K562 (cell line): ENCODE data around the gene ZNF805. TPM values are rescaled to one million over a fixed set of nuclear protein-coding genes. Genes with fewer than 3 reads are reported as not detected.
A peak's percentile ranks its signal among the peaks of the same experiment; 100 is the strongest.

Experiments used
- E2F1 ChIP-seq: sonication (generic); formaldehyde crosslinking; IDR thresholded peaks from 2 replicates; pipeline ENCODE4 v1.8.1; 2023; ENCODE audit warnings: mild to moderate bottlenecking, missing genetic modification reagents, moderate library complexity
- ELF1 ChIP-seq: fragments of 200-800 bp; sonication (Bioruptor generic); IDR thresholded peaks from 2 replicates; pipeline ENCODE4 v1.6.1; 2016; ENCODE audit warnings: missing genetic modification characterization, missing compliant biosample characterization
- FOXK2 ChIP-seq, 2 experiments: fragments of 450-650 bp; IDR thresholded peaks in 1 of 2; conservative IDR thresholded peaks in 1 of 2; 2 replicates each; pipeline ENCODE4 v1.6.1; 2016; ENCODE audit warnings: low read depth in 2 of 2, mild to moderate bottlenecking in 1 of 2
- FOXM1 ChIP-seq, 2 experiments: fragments of 450-650 bp in 1 of 2; sonication (generic) in 1 of 2; formaldehyde crosslinking in 1 of 2; IDR thresholded peaks; 2 replicates each; pipeline versions ENCODE4 v1.6.1 to v1.9.0; 2017 to 2022; ENCODE audit warnings: low read depth in 2 of 2, mild to moderate bottlenecking in 2 of 2, missing genetic modification reagents in 1 of 2, moderate library complexity in 1 of 2
- GTF2F1 ChIP-seq: IDR thresholded peaks from 2 replicates; pipeline ENCODE4 v1.6.1; 2011; ENCODE audit warnings: low read depth, low read length, improper control_type of control experiment
- NFIC ChIP-seq: fragments of 450-650 bp; IDR thresholded peaks from 2 replicates; pipeline ENCODE4 v1.6.1; 2017; ENCODE audit warnings: mild to moderate bottlenecking, inconsistent platforms
- OTX1 ChIP-seq: fragments of 450-650 bp; formaldehyde crosslinking; IDR thresholded peaks from 2 replicates; pipeline ENCODE4 v1.4.0; 2022; ENCODE audit warnings: mild to moderate bottlenecking
- PATZ1 ChIP-seq: fragments of 250-450 bp; sonication (Bioruptor Pico); IDR thresholded peaks from 2 replicates; pipeline ENCODE4 v1.5.0; 2020; ENCODE audit warnings: mild to moderate bottlenecking, borderline replicate concordance
- RFX1 ChIP-seq: fragments of 450-650 bp; IDR thresholded peaks from 2 replicates; pipeline ENCODE4 v1.6.1; 2016; ENCODE audit warnings: mild to moderate bottlenecking, moderate library complexity
- RNF219 ChIP-seq: fragments of 250-450 bp; sonication (Bioruptor Pico); IDR thresholded peaks from 2 replicates; pipeline ENCODE4 v1.5.0; 2022; ENCODE audit warnings: mild to moderate bottlenecking
- SOX6 ChIP-seq: fragments of 450-650 bp; IDR thresholded peaks from 2 replicates; pipeline ENCODE4 v1.6.1; 2014; ENCODE audit warnings: mild to moderate bottlenecking
- ZBTB34 ChIP-seq: fragments of 250-450 bp; sonication (Bioruptor Pico); IDR thresholded peaks from 2 replicates; pipeline ENCODE4 v1.8.0; 2021; ENCODE audit warnings: mild to moderate bottlenecking, moderate library complexity
- ZNF277 ChIP-seq: fragments of 250-450 bp; sonication (Bioruptor Pico); IDR thresholded peaks from 2 replicates; pipeline ENCODE4 v1.8.0; 2022; ENCODE audit warnings: inconsistent platforms, mild to moderate bottlenecking, moderate library complexity, borderline replicate concordance
- polyA plus RNA-seq, 8 experiments: library from polyadenylated mRNA; depleted of rRNA in 4 of 8; stranded (reverse) in 5 of 8; unstranded in 3 of 8; fragments of >200 nt; fragmentation: Nextera tagmentation in 2 of 8; fragmentation: Illumina TruSeq in 1 of 8; extraction: Ambion mirVana in 2 of 8; extraction: Trizol in 1 of 8; gene quantifications; 2 replicates each; pipeline versions ENCODE4 v1.2.1 to v1.2.3, GENCODE V29; 2011 to 2014; ENCODE audit warnings: inconsistent platforms in 1 of 8, missing spikeins in 1 of 8
- total RNA-seq, 7 experiments: library from RNA; depleted of rRNA in 6 of 7; stranded (reverse); fragments of >200 nt in 6 of 7; fragmentation: Illumina TruSeq in 2 of 7; extraction: Trizol in 2 of 7; gene quantifications; 2 replicates each; pipeline versions ENCODE4 v1.2.1 to v1.2.3, GENCODE V29; 2011 to 2021; ENCODE audit warnings: low replicate concordance in 1 of 7

Gene ZNF805
- total and polyA plus RNA-seq, 9 of the 15 experiments (the other 6 are each of a cell fraction or from before 2014, with no cell fraction given), result 0.32 to 6.7 (median 3.9) TPM

- TF ChIP-seq ZBTB34 (CRISPR knock-in tag) (no peak), SOX6 (peak; percentile 27; the same call in 1 of the 2 replicates), NFIC (peak; percentile 45; the same call in 1 of the 2 replicates), ZNF277 (CRISPR knock-in tag) (no peak), ELF1 (tag) (peak; percentile 67), GTF2F1 (no peak), FOXK2 (conservative IDR thresholded peaks at IDR 0.05 in 1 of 2, IDR thresholded peaks at IDR 0.05 in 1 of 2; ENCODE audit: low read depth in 2 of 2) (peak in 1 of 2 experiments; percentile 66; a peak in 3 of 4 replicates), RFX1 (no peak), PATZ1 (CRISPR knock-in tag) (no peak), FOXM1 (IDR thresholded peaks at IDR 0.05; ENCODE audit: low read depth) (no peak), FOXM1 (CRISPR knock-in tag; IDR thresholded peaks at IDR 0.05; ENCODE audit: low read depth) (0 out of 2 replicates have a peak, but pooled peaks have one; percentile 74), E2F1 (no peak; the same call in 1 of the 2 replicates), OTX1 (CRISPR knock-in tag) (no peak), RNF219 (CRISPR knock-in tag) (no peak)
Measured at GRCh38 chr19:57240311-57241090, at the start of gene ZNF805 (continued).
